ENCODE results near the gene OR2J1.
"Not testable (repeated sequence)": the region's sequence is repeated elsewhere in the genome, so short reads cannot be mapped to it uniquely, and the experiment has no call there.

The OR2J1 gene

GRCh38 chr6:29099190-29099589, at the start of gene OR2J1:
Gene OR2J1, plus strand, starts transcription at chr6:29099490. Its CDS starts 1,453 bp downstream, at chr6:29100943.
- Histone ChIP-seq H3K27me3 (ENCODE audit: insufficient read depth, low read length) (no peaks in the 10 kb centered on the region), H2AFZ (ENCODE audit: low read depth, low read length) (no peak within 1 kb of the TSS), H3K4me1 (ENCODE audit: insufficient read depth, low read length) (no peaks in the 10 kb centered on the region)

GRCh38 chr6:29051680-29052079, 47.6 kb upstream of the OR2J1 start:
- Histone ChIP-seq H3K4me3 (ENCODE audit: low read length) (no peak overlapping the region), H3K9me3 (ENCODE audit: low read length) (no peaks in the 10 kb centered on the region), H3K27me3 (ENCODE audit: insufficient read depth, low read length) (no peaks in the 10 kb centered on the region), H3K36me3 (ENCODE audit: insufficient read depth, low read length) (no peaks in the 10 kb centered on the region), H3K4me1 (ENCODE audit: insufficient read depth, low read length) (no peaks in the 10 kb centered on the region), H2AFZ (ENCODE audit: low read depth, low read length) (no peak overlapping the region)

More at GRCh38 chr6:29099190-29099589, at the start of gene OR2J1:
- no peaks in the 10 kb centered on the region for H3K9me3 ChIP-seq (ENCODE audit: low read length)
- no peaks in the 10 kb centered on the region for H3K36me3 ChIP-seq (ENCODE audit: insufficient read depth, low read length)
- H3K4me3 ChIP-seq (ENCODE audit: low read length) = no peak within 1 kb of the TSS

- no peaks in the 10 kb centered on the region for H3K9me3 ChIP-seq (ENCODE audit: low read length)
- H3K4me3 ChIP-seq (ENCODE audit: low read length) = no peak overlapping the region
- no peaks in the 10 kb centered on the region for H3K4me1 ChIP-seq (ENCODE audit: insufficient read depth, low read length)
Measured at GRCh38 chr6:29071831-29072723, 27.2 kb upstream of the OR2J1 start.

GRCh38 chr6:29079203-29079602, 20.1 kb upstream of the OR2J1 start:
- H3K36me3 ChIP-seq (ENCODE audit: insufficient read depth, low read length) = no peaks in the 10 kb centered on the region
- no peak overlapping the region for H3K4me3 ChIP-seq (ENCODE audit: low read length)
- H2AFZ ChIP-seq (ENCODE audit: low read depth, low read length) = no peak overlapping the region
- H3K27me3 ChIP-seq (ENCODE audit: insufficient read depth, low read length) = no peaks in the 10 kb centered on the region
- no peaks in the 10 kb centered on the region for H3K4me1 ChIP-seq (ENCODE audit: insufficient read depth, low read length)
- no peaks in the 10 kb centered on the region for H3K9me3 ChIP-seq (ENCODE audit: low read length)

More at GRCh38 chr6:29071831-29072723, 27.2 kb upstream of the OR2J1 start:
- Histone ChIP-seq H3K27me3 (ENCODE audit: insufficient read depth, low read length) (no peaks in the 10 kb centered on the region), H3K36me3 (ENCODE audit: insufficient read depth, low read length) (no peaks in the 10 kb centered on the region), H2AFZ (ENCODE audit: low read depth, low read length) (no peak overlapping the region)

- Histone ChIP-seq H3K9me3 (ENCODE audit: low read length) (no peaks in the 10 kb centered on the region), H3K27me3 (ENCODE audit: insufficient read depth, low read length) (no peaks in the 10 kb centered on the region), H3K36me3 (ENCODE audit: insufficient read depth, low read length) (no peaks in the 10 kb centered on the region), H2AFZ (ENCODE audit: low read depth, low read length) (no peak overlapping the region), H3K4me1 (ENCODE audit: insufficient read depth, low read length) (no peaks in the 10 kb centered on the region), H3K4me3 (ENCODE audit: low read length) (no peak overlapping the region)
Measured at GRCh38 chr6:29081312-29081711, 18.0 kb upstream of the OR2J1 start.

GRCh38 chr6:29082457-29082856, 16.8 kb upstream of the OR2J1 start:
- Histone ChIP-seq H3K27me3 (ENCODE audit: insufficient read depth, low read length) (no peaks in the 10 kb centered on the region), H3K36me3 (ENCODE audit: insufficient read depth, low read length) (no peaks in the 10 kb centered on the region), H3K9me3 (ENCODE audit: low read length) (no peaks in the 10 kb centered on the region), H3K4me1 (ENCODE audit: insufficient read depth, low read length) (no peaks in the 10 kb centered on the region), H3K4me3 (ENCODE audit: low read length) (no peak overlapping the region), H2AFZ (ENCODE audit: low read depth, low read length) (no peak overlapping the region)

- Histone ChIP-seq H3K4me1 (ENCODE audit: insufficient read depth, low read length) (no peaks in the 10 kb centered on the region), H2AFZ (ENCODE audit: low read depth, low read length) (no peak within 1 kb of the TSS), H3K9me3 (ENCODE audit: low read length) (no peaks in the 10 kb centered on the region), H3K27me3 (ENCODE audit: insufficient read depth, low read length) (no peaks in the 10 kb centered on the region), H3K36me3 (ENCODE audit: insufficient read depth, low read length) (no peaks in the 10 kb centered on the region), H3K4me3 (ENCODE audit: low read length) (no peak within 1 kb of the TSS)
Measured at GRCh38 chr6:29087213-29087612, 12.1 kb upstream of the OR2J1 start, which contains the start of gene OR2B3. Gene OR2B3, minus strand, starts transcription at chr6:29087313. Its CDS starts 65 bp downstream, at chr6:29087248.

- no peak overlapping the region for H3K4me3 ChIP-seq (ENCODE audit: low read length)
- no peaks in the 10 kb centered on the region for H3K4me1 ChIP-seq (ENCODE audit: insufficient read depth, low read length)
- H2AFZ ChIP-seq (ENCODE audit: low read depth, low read length) = no peak overlapping the region
- H3K9me3 ChIP-seq (ENCODE audit: low read length) = no peaks in the 10 kb centered on the region
- H3K27me3 ChIP-seq (ENCODE audit: insufficient read depth, low read length) = no peaks in the 10 kb centered on the region
- no peaks in the 10 kb centered on the region for H3K36me3 ChIP-seq (ENCODE audit: insufficient read depth, low read length)
Measured at GRCh38 chr6:29092957-29093356, 6.3 kb upstream of the OR2J1 start.

GRCh38 chr6:29097803-29098202, 1.5 kb upstream of the OR2J1 start:
- H3K27me3 ChIP-seq (ENCODE audit: insufficient read depth, low read length) = no peaks in the 10 kb centered on the region
- no peaks in the 10 kb centered on the region for H3K36me3 ChIP-seq (ENCODE audit: insufficient read depth, low read length)
- H3K9me3 ChIP-seq (ENCODE audit: low read length) = no peaks in the 10 kb centered on the region
- H2AFZ ChIP-seq (ENCODE audit: low read depth, low read length) = no peak overlapping the region
- H3K4me3 ChIP-seq (ENCODE audit: low read length) = no peak overlapping the region
- H3K4me1 ChIP-seq (ENCODE audit: insufficient read depth, low read length) = no peaks in the 10 kb centered on the region

GRCh38 chr6:29107758-29108157, 8.5 kb downstream of the OR2J1 start, which contains the start of gene OR2J3:
Gene OR2J3, plus strand, starts transcription at chr6:29108058. Its CDS starts 3,833 bp downstream, at chr6:29111891.
- Histone ChIP-seq H3K4me1 (ENCODE audit: insufficient read depth, low read length) (no peaks in the 10 kb centered on the region), H3K9me3 (ENCODE audit: low read length) (no peaks in the 10 kb centered on the region), H3K36me3 (ENCODE audit: insufficient read depth, low read length) (no peaks in the 10 kb centered on the region), H3K4me3 (ENCODE audit: low read length) (no peak within 1 kb of the TSS), H2AFZ (ENCODE audit: low read depth, low read length) (no peak within 1 kb of the TSS), H3K27me3 (ENCODE audit: insufficient read depth, low read length) (no peaks in the 10 kb centered on the region)

GRCh38 chr6:29112135-29112534, 12.8 kb downstream of the OR2J1 start:
- no peaks in the 10 kb centered on the region for H3K9me3 ChIP-seq (ENCODE audit: low read length)
- H3K4me3 ChIP-seq (ENCODE audit: low read length) = no peak overlapping the region
- no peaks in the 10 kb centered on the region for H3K36me3 ChIP-seq (ENCODE audit: insufficient read depth, low read length)
- H3K27me3 ChIP-seq (ENCODE audit: insufficient read depth, low read length) = no peaks in the 10 kb centered on the region
- no peaks in the 10 kb centered on the region for H3K4me1 ChIP-seq (ENCODE audit: insufficient read depth, low read length)
- H2AFZ ChIP-seq (ENCODE audit: low read depth, low read length) = no peak overlapping the region

- not testable (repeated sequence) for H2AFZ ChIP-seq (ENCODE audit: low read depth, low read length); H3K27me3 ChIP-seq (ENCODE audit: insufficient read depth, low read length); H3K36me3 ChIP-seq (ENCODE audit: insufficient read depth, low read length); H3K4me1 ChIP-seq (ENCODE audit: insufficient read depth, low read length); H3K4me3 ChIP-seq (ENCODE audit: low read length); H3K9me3 ChIP-seq (ENCODE audit: low read length)
Measured at GRCh38 chr6:29114964-29115363, 15.7 kb downstream of the OR2J1 start.

- Histone ChIP-seq H3K9me3 (ENCODE audit: low read length) (no peaks in the 10 kb centered on the region), H3K27me3 (ENCODE audit: insufficient read depth, low read length) (peaks cover 8% of the 10 kb centered on the region), H3K36me3 (ENCODE audit: insufficient read depth, low read length) (no peaks in the 10 kb centered on the region), H3K4me3 (ENCODE audit: low read length) (no peak overlapping the region), H3K4me1 (ENCODE audit: insufficient read depth, low read length) (no peaks in the 10 kb centered on the region), H2AFZ (ENCODE audit: low read depth, low read length) (no peak overlapping the region)
Measured at GRCh38 chr6:29129326-29130012, 30.2 kb downstream of the OR2J1 start.

Measured in neuron (in vitro differentiated cells).